Posterior vena cava (tissue), 2 donors: ENCODE data around the gene KIF3C. TPM values are rescaled to one million over a fixed set of nuclear protein-coding genes. Genes with fewer than 3 reads are reported as not detected.
"Not testable (repeated sequence)": the region's sequence is repeated elsewhere in the genome, so short reads cannot be mapped to it uniquely, and the experiment has no call there.

ENCODE experiments used
- DNase-seq: peaks from one replicate; pipeline ENCODE4 v3.0.0-alpha.2; 2020; ENCODE audit warnings: low spot score
- intact Hi-C, 2 donors: fragments of 100-400 bp; cut with DNase I; formaldehyde crosslinking; loops; one replicate each; pipeline versions ENCODE4 v1.14.1 to v1.14.2; 2022 to 2023
- total RNA-seq, 2 donors: library from RNA; stranded (reverse); fragmentation: NEBNext Ultra II Directional; extraction: Animal tissue kit (Norgen Biotek cat#: 25700); gene quantifications; one replicate each; pipeline ENCODE4 v1.2.1, GENCODE V29; 2021
- donor health status: DM: yes; HTN: yes; CAD: no.
- donor health status: DM: yes; HTN: yes; CAD: no.

Gene KIF3C
- total RNA-seq, 2 donors from 2014 or later: 3.9 to 10.9 TPM

GRCh38 chr2:25929789-25930473 is 52.4 kb downstream of the KIF3C start:
- intact Hi-C loops: no loop called here
- DNase-seq: no peak

DNA sequence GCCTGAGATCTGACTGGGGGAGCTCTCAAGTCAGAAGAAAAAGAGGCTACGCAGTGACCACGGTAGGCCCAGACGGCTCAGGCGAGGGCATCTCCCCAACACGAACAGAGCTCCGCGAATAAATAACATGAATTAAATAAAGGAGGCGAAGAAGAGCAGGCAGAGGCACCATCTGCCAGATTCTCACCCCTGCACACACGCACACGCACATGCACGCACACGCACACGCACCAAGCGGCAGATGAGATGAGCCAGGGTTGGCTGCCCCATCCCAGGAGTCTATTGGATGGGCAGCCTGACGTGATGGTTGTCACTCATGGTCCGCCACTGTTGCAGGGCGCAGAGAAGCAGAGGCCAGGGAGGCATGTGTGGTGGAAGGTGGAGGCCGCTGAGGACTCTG is 53.6 kb downstream of the KIF3C start:
- no peak for DNase-seq
- intact Hi-C loops: no loop called here

- DNase-seq: no peak
Measured at GRCh38 chr2:25926984-25927756, 55.1 kb downstream of the KIF3C start.

GRCh38 chr2:25922501-25922900 is 59.8 kb downstream of the KIF3C start:
- DNase-seq: no peak
- intact Hi-C loops: no loop called here

More at GRCh38 chr2:25926984-25927756, 55.1 kb downstream of the KIF3C start:
- intact Hi-C loops: no loop called here

DNA sequence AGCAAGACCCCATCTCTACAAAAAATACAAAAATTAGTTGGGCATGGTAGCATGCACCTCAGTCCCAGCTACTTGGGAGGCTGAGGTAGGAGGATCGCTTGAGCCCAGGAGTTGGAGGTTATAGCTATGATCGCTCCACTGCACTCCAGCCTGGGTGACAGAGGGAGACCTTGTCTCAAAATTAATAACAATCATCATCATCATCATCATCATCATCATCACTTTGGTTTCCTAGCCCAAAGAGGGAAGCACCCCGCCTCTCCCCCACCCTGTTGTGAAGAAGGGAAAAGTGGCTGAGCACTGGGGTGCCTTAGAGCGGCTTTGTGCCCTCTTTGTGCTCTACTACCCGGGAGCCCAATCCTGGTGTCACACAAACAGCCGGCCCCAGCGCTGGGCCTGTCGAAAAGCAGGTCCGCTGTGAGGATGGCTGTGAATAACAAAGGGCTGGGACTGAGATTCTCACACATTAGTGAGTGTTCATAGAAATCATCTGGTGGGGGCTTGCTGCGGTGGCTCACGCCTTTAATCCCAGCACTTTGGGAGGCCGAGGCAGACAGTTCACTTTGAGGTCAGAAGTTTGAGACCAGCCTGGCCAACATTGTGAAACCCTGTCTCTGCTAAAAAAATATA is 61.4 kb downstream of the KIF3C start:
- no peak for DNase-seq
- intact Hi-C loops: no loop called here

DNA sequence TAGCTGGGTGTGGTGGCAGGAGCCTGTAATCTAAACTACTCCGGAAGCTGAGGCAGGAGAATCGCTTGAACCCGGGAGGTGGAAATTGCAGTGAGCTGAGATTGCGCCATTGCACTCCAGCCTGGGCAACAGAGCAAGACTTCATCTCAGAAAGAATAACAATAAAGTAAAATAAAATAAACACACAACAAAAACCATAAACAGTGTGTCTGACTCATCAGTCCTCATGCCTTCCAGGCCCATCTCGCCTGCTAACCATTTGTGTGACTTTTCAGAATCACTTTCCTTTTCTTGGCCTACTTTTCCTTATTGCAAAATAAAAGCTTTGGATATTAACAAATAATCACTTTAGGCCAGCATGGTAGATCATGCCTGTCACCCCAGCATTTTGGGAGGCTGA is 62.0 kb downstream of the KIF3C start:
- intact Hi-C loops: no loop called here

GRCh38 chr2:25917832-25918231 is 64.5 kb downstream of the KIF3C start:
- DNase-seq: no peak
- intact Hi-C loops: no loop called here

More for the DNA sequence above, 62.0 kb downstream of the KIF3C start:
- DNase-seq: no peak

DNA sequence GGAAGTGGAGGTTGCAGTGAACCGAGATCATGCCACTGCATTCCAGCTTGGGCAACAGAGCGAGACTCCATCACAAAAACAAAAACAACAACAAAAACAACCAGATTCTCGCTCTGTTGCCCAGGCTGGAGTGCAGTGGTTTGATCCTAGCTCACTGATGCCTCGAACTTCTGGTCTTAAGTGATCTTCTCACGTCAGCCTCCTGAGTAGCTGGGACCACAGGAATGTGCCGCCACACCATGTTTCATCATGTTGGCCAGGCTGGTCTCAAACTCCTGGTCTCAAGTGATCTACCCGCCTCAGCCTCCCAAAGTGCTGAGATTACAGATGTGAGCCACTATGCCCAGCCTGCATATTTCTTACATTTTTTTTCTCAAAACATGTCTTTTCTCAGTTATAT is 64.9 kb downstream of the KIF3C start:
- intact Hi-C loops, DNase-seq: not testable (repeated sequence)

- DNase-seq, intact Hi-C loops: not testable (repeated sequence)
Measured at GRCh38 chr2:25915944-25916772, 66.1 kb downstream of the KIF3C start.

DNA sequence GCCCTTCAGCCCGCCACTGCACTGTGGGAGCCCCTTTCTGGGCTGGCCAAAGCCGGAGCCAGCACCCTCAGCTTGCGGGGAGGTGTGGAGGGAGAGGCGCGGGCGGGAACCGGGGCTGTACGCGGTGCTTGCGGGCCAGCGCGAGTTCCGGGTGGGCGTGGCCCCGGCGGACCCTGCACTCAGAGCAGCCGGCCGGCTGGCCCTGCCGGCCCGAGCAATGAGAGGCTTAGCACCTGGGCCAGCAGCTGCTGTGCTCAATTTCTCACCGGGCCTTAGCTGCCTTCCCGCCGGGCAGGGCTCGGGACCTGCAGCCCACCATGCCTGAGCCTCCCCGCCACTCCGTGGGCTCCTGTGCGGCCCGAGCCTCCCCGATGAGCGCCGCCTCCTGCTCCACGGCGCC is 66.9 kb downstream of the KIF3C start:
- DNase-seq, intact Hi-C loops: not testable (repeated sequence)

- intact Hi-C loops: not testable (repeated sequence)
- peak; percentile 31 for DNase-seq
Measured at GRCh38 chr2:25913696-25913973, 68.7 kb downstream of the KIF3C start.

DNA sequence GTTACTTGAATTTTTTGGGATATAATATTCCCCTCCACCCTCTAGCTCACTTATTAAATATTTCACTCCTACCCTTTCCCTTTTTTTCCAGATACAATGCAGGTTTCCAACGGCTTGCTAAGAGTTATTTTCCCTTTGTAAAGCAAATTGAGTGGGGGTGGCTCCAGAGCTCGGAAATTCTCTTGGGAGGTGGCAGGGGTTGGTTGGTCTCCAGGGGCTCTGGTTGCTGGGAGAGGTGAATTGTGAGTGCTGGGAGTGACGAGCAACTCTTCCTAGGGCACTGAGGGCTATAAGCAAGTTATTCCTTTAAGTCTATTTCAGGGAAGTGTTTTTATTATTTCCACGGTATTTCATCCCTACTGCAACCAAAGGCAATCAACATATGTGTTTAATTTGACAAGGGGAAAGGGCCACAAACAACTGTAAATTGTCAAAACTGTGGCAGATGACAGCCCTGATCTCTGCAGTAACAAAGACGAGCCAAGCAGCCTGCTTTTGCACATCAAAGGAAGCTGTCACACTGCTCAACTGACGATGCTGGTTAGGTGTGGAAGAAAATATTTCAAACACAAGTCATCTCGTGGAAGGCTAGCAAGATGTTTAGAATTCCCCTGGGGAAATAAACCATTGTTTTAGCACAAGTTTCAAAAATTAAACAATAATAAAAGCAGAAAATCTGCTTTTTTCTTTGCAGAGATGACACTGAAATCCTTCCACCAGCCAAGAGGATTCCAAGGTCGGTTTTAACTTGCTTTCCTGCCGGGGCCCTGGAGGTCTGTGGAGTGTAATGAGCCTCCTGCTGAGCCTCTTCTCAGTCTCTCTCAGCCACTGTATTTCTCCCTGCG is 69.2 kb downstream of the KIF3C start:
- intact Hi-C loops: no loop called here
- DNase-seq: peak; percentile 16

- intact Hi-C loops, DNase-seq: not testable (repeated sequence)
Measured at GRCh38 chr2:25909574-25909973, 72.7 kb downstream of the KIF3C start.

DNA sequence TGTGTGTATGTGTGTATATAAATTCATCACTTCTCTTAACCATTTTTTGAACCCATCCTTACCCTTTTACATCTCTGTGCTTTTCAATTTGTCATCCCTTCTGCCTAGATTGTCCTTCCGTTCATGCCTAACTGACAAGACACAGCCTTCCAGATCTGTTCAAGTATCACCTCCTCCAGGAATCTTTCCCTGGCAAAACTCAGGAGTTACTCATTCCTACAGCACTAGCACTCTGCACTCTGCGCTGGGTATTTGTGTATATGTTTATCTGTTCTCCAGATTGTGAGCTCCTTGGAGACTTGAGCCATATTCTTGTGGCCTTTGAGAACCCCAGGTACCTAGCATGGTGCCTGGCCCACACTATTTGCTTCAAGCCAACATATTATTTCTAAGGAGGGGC is 77.2 kb downstream of the KIF3C start:
- peak; percentile 17 for DNase-seq
- intact Hi-C loops: no loop called here

- no peak for DNase-seq
- intact Hi-C loops: no loop called here
Measured at GRCh38 chr2:25903216-25903776, 79.0 kb downstream of the KIF3C start.

GRCh38 chr2:25899404-25899970 is 82.8 kb downstream of the KIF3C start:
- intact Hi-C loops: no loop called here

GRCh38 chr2:25897506-25897905 is 84.8 kb downstream of the KIF3C start:
- intact Hi-C loops: no loop called here
- DNase-seq: no peak

More at GRCh38 chr2:25899404-25899970, 82.8 kb downstream of the KIF3C start:
- no peak for DNase-seq

- intact Hi-C loops, DNase-seq: not testable (repeated sequence)
Measured at GRCh38 chr2:25896308-25896707, 86.0 kb downstream of the KIF3C start.
